H1 (cell line): Measurements from ENCODE around the gene HECTD1. TPM values are rescaled to one million over a fixed set of nuclear protein-coding genes. Genes with fewer than 3 reads are reported as not detected.

Source experiments
- CTCF ChIA-PET: fragments of 300-600 bp; sonication (Branson Sonifier 250); formaldehyde crosslinking; loops from one replicate; lab custom pipeline; 2021; ENCODE audit not compliant: partially characterized antibody; lab: Charles Lee
- POLR2A ChIA-PET: fragments of 300-600 bp; sonication (Branson Sonifier 250); formaldehyde crosslinking; loops from one replicate; lab custom pipeline; 2021; ENCODE audit warnings: inconsistent platforms; ENCODE audit not compliant: partially characterized antibody; lab: Charles Lee
- DNase-seq, 2 experiments: peaks; one replicate each; pipeline versions ENCODE4 v3.0.0 to v3.0.0-alpha.2; 2010 to 2022; ENCODE audit warnings: low spot score in 2 of 2, low read depth in 1 of 2, mixed read lengths in 1 of 2
- FAIRE-seq: peaks from 2 replicates; lab custom pipeline; 2011; peaks lifted over from hg19 to GRCh38; lab: Jason Lieb, UNC
- H2AFZ ChIP-seq: 2 replicates; pipeline ENCODE4 v1.8.1; 2012; ENCODE audit warnings: low read length, inconsistent platforms
- H2AK5ac ChIP-seq: 2 replicates; pipeline ENCODE4 v1.6.1; 2013; ENCODE audit warnings: low read depth, low read length
- H2BK120ac ChIP-seq: replicated peaks from 2 replicates; pipeline ENCODE3; 2013; ENCODE audit warnings: low read depth, low read length, inconsistent platforms
- H2BK12ac ChIP-seq: 2 replicates; pipeline ENCODE4 v1.6.1; 2013; ENCODE audit warnings: low read depth, low read length
- H2BK15ac ChIP-seq: 2 replicates; pipeline ENCODE4 v1.6.1; 2013; ENCODE audit warnings: low read length
- H2BK20ac ChIP-seq: 2 replicates; pipeline ENCODE4 v1.6.1; 2013; ENCODE audit warnings: low read length
- H2BK5ac ChIP-seq: 2 replicates; pipeline ENCODE4 v1.6.1; 2013; ENCODE audit warnings: low read depth, low read length
- H3K14ac ChIP-seq: 2 replicates; pipeline ENCODE4 v1.6.1; 2013; ENCODE audit warnings: inconsistent platforms; ENCODE audit not compliant: insufficient read length
- H3K18ac ChIP-seq: 2 replicates; pipeline ENCODE4 v1.6.1; 2013; ENCODE audit warnings: low read length; ENCODE audit errors: extremely low read depth
- H3K23ac ChIP-seq: 2 replicates; pipeline ENCODE4 v1.6.1; 2013; ENCODE audit warnings: inconsistent platforms; ENCODE audit not compliant: insufficient read length
- H3K23me2 ChIP-seq: 2 replicates; pipeline ENCODE4 v1.6.1; 2013; ENCODE audit warnings: low read depth, low read length
- H3K27ac ChIP-seq: 2 replicates; pipeline ENCODE4 v1.6.1; 2011; ENCODE audit warnings: low read depth, low read length, inconsistent platforms
- H3K27me3 ChIP-seq, 4 experiments: replicated peaks in 1 of 4; 1 replicate in 1 of 4; 2 replicates in 3 of 4; pipeline versions ENCODE4 v1.6.1 to v1.8.1; 2011 to 2013; ENCODE audit warnings: low read length in 3 of 4, mild to moderate bottlenecking in 3 of 4, inconsistent platforms in 2 of 4, mixed read lengths in 2 of 4, moderate library complexity in 1 of 4; ENCODE audit not compliant: control insufficient read depth in 3 of 4, insufficient read depth in 3 of 4; ENCODE audit errors: extremely low read depth in 1 of 4
- H3K36me3 ChIP-seq, 4 experiments: 2 replicates each; pipeline versions ENCODE4 v1.6.1 to v1.8.1; 2011 to 2013; ENCODE audit warnings: mild to moderate bottlenecking in 4 of 4, low read length in 3 of 4, moderate library complexity in 2 of 4, control low read depth in 1 of 4, inconsistent platforms in 1 of 4; ENCODE audit not compliant: insufficient read depth in 4 of 4, control insufficient read depth in 2 of 4
- H3K4ac ChIP-seq: replicated peaks from 2 replicates; pipeline ENCODE3; 2013; ENCODE audit warnings: low read length, low read depth, mixed read lengths, inconsistent platforms; ENCODE audit not compliant: insufficient read length
- H3K4me1 ChIP-seq, 4 experiments: replicated peaks in 1 of 4; 1 replicate in 1 of 4; 2 replicates in 3 of 4; pipeline versions ENCODE4 v1.6.1 to v1.8.1; 2011 to 2013; ENCODE audit warnings: low read length in 3 of 4, inconsistent platforms in 2 of 4, mixed read lengths in 1 of 4; ENCODE audit not compliant: insufficient read depth in 4 of 4, control insufficient read depth in 3 of 4
- H3K4me2 ChIP-seq, 2 experiments: 2 replicates each; pipeline versions ENCODE4 v1.6.1 to v1.8.1; 2011 to 2013; ENCODE audit warnings: low read depth in 2 of 2, low read length in 2 of 2, control low read depth in 1 of 2, inconsistent platforms in 1 of 2, mild to moderate bottlenecking in 1 of 2; ENCODE audit not compliant: insufficient read depth in 1 of 2
- H3K4me3 ChIP-seq, 4 experiments: fragments of 200-600, 300-600 bp in 1 of 4; sonication (generic), shearing (Covaris generic), sonication (Bioruptor Twin) in 1 of 4; 2 replicates each; pipeline versions ENCODE4 v1.5.1 to v1.8.1; 2011 to 2016; ENCODE audit warnings: low read length in 4 of 4, low read depth in 3 of 4, control low read depth in 2 of 4, inconsistent platforms in 2 of 4, mild to moderate bottlenecking in 2 of 4, mixed read lengths in 1 of 4, moderate library complexity in 1 of 4; ENCODE audit not compliant: insufficient read depth in 2 of 4; ENCODE audit errors: extremely low read depth in 1 of 4
- H3K56ac ChIP-seq: replicated peaks from 2 replicates; pipeline ENCODE3; 2013; ENCODE audit warnings: low read depth, mild to moderate bottlenecking, mixed read lengths, low read length, inconsistent platforms; ENCODE audit not compliant: insufficient read length
- H3K79me1 ChIP-seq: 2 replicates; pipeline ENCODE4 v1.6.1; 2013; ENCODE audit warnings: low read depth, low read length, control low read depth
- H3K79me2 ChIP-seq, 2 experiments: 2 replicates each; pipeline versions ENCODE4 v1.6.1 to v1.8.1; 2012 to 2013; ENCODE audit warnings: low read length in 2 of 2, mild to moderate bottlenecking in 2 of 2, inconsistent platforms in 1 of 2; ENCODE audit not compliant: insufficient read depth in 2 of 2, control insufficient read depth in 1 of 2
- H3K9ac ChIP-seq, 4 experiments: replicated peaks in 1 of 4; 1 replicate in 1 of 4; 2 replicates in 3 of 4; pipeline versions ENCODE4 v1.6.1 to v1.8.1; 2011 to 2013; ENCODE audit warnings: low read depth in 3 of 4, low read length in 3 of 4, control low read depth in 2 of 4, mild to moderate bottlenecking in 2 of 4, moderate library complexity in 2 of 4, inconsistent platforms in 1 of 4; ENCODE audit errors: extremely low read depth in 1 of 4
- H3K9me3 ChIP-seq, 2 experiments: 2 replicates each; pipeline versions ENCODE4 v1.6.1 to v1.8.1; 2012 to 2013; ENCODE audit warnings: mild to moderate bottlenecking in 2 of 2, moderate library complexity in 2 of 2, control low read depth in 1 of 2, inconsistent platforms in 1 of 2, low read depth in 1 of 2, low read length in 1 of 2, mixed read lengths in 1 of 2; ENCODE audit not compliant: insufficient read depth in 2 of 2
- H4K20me1 ChIP-seq, 2 experiments: replicated peaks in 1 of 2; 2 replicates each; pipeline versions ENCODE3 to v1.8.1; 2011 to 2013; ENCODE audit warnings: inconsistent platforms in 2 of 2, low read length in 2 of 2, mild to moderate bottlenecking in 1 of 2; ENCODE audit not compliant: insufficient read depth in 2 of 2, control insufficient read depth in 1 of 2
- H4K5ac ChIP-seq: 2 replicates; pipeline ENCODE4 v1.6.1; 2013; ENCODE audit warnings: low read length, low read depth, mixed read lengths, inconsistent platforms; ENCODE audit not compliant: insufficient read length
- H4K8ac ChIP-seq: 2 replicates; pipeline ENCODE4 v1.8.0; 2013; ENCODE audit warnings: mild to moderate bottlenecking, moderate library complexity, low read length, inconsistent platforms; ENCODE audit not compliant: insufficient read depth; ENCODE audit errors: extremely low read depth
- H4K91ac ChIP-seq: replicated peaks from 2 replicates; pipeline ENCODE3; 2013; ENCODE audit warnings: low read length, mixed read lengths, inconsistent platforms; ENCODE audit not compliant: insufficient read length
- ASH2L ChIP-seq: fragments of 200-600, 300-600 bp; sonication (generic); IDR thresholded peaks from one replicate; pipeline ENCODE4 v1.7.1; 2017; ENCODE audit warnings: low read length
- CREB1 ChIP-seq: IDR thresholded peaks from 2 replicates; pipeline ENCODE4 v1.6.1; 2012; ENCODE audit warnings: inconsistent platforms
- GABPA ChIP-seq: IDR thresholded peaks from 2 replicates; pipeline ENCODE4 v1.6.1; 2011; ENCODE audit warnings: mild to moderate bottlenecking, low read length, moderate library complexity, borderline replicate concordance; ENCODE audit not compliant: insufficient read depth
- HDAC6 ChIP-seq: IDR thresholded peaks from one replicate; pipeline ENCODE4 v1.7.1; 2012; ENCODE audit warnings: low read depth, mild to moderate bottlenecking, inconsistent platforms, low read length, moderate library complexity
- NRF1 ChIP-seq: IDR thresholded peaks from 2 replicates; pipeline ENCODE4 v1.6.1; 2011; ENCODE audit warnings: mild to moderate bottlenecking, low read depth, low read length, improper control_type of control experiment
- POLR2A ChIP-seq, 2 experiments: IDR thresholded peaks; 1 replicate in 1 of 2; 2 replicates in 1 of 2; pipeline ENCODE4 v1.6.1; 2011; ENCODE audit warnings: low read depth in 2 of 2, low read length in 2 of 2, mild to moderate bottlenecking in 2 of 2; ENCODE audit errors: control extremely low read depth in 1 of 2
- RBBP5 ChIP-seq: IDR thresholded peaks from 2 replicates; pipeline ENCODE4 v1.7.1; 2012; ENCODE audit warnings: low read depth, mild to moderate bottlenecking, inconsistent platforms, low read length, moderate library complexity, borderline replicate concordance
- RNF2 ChIP-seq: fragments of 200-900, 300-1000 bp; sonication (generic); IDR thresholded peaks from 2 replicates; pipeline ENCODE4 v1.7.1; 2016; ENCODE audit warnings: borderline replicate concordance, low read depth, mild to moderate bottlenecking, antibody characterized with exemption, low read length; ENCODE audit not compliant: poor library complexity, severe bottlenecking; ENCODE audit errors: missing control alignments
- RXRA ChIP-seq: IDR thresholded peaks from 2 replicates; pipeline ENCODE4 v1.6.1; 2011; ENCODE audit warnings: low read depth, mild to moderate bottlenecking, low read length, moderate library complexity; ENCODE audit not compliant: insufficient read depth
- TAF1 ChIP-seq: IDR thresholded peaks from 2 replicates; pipeline ENCODE4 v1.6.1; 2011; ENCODE audit warnings: mild to moderate bottlenecking, low read depth, low read length
- ZNF274 ChIP-seq: IDR thresholded peaks from 2 replicates; pipeline ENCODE4 v1.7.0; 2012; ENCODE audit warnings: low read length, borderline replicate concordance; ENCODE audit errors: extremely low read depth
- WGBS, 2 experiments: shearing (Covaris generic) in 1 of 2; methylation state at CpG; one replicate each; pipeline versions ENCODE4 v1.1.6 to v1.1.7; 2013 to 2015; ENCODE audit warnings: low lambda C conversion rate in 2 of 2, mixed read lengths in 2 of 2, inconsistent platforms in 1 of 2, low coverage in 1 of 2, missing lambda C conversion rate in 1 of 2; ENCODE audit not compliant: insufficient replicate concordance in 2 of 2, insufficient coverage in 1 of 2, insufficient read length in 1 of 2; ENCODE audit errors: extremely low coverage in 1 of 2, missing lambda C conversion rate in 1 of 2; 5-methylcytosine and 5-hydroxymethylcytosine counted together
- polyA plus RNA-seq, 7 experiments: library from polyadenylated mRNA; depleted of rRNA in 3 of 7; stranded (reverse) in 5 of 7; unstranded in 2 of 7; fragments of >200 nt in 5 of 7; fragments of 200-250 nt in 2 of 7; gene quantifications; 1 replicate in 5 of 7; 2 replicates in 1 of 7; 4 replicates in 1 of 7; pipeline versions ENCODE4 v1.2.1 to v1.2.3, GENCODE V29; 2011 to 2013; ENCODE audit warnings: missing spikeins in 2 of 7, mixed read lengths in 2 of 7
- total RNA-seq: library from RNA; stranded (reverse); fragmentation: NEBNext Ultra II Directional; extraction: Animal tissue kit (Norgen Biotek cat#: 25700); gene quantifications from 2 replicates; pipeline ENCODE4 v1.2.1, GENCODE V29; 2021
- TF ChIP-seq, protein P1 (sequence below): IDR thresholded peaks from 2 replicates; pipeline ENCODE4 v1.6.1; 2012; ENCODE audit warnings: inconsistent platforms

The HECTD1 gene
- total and polyA plus RNA-seq, 2 of the 8 experiments (the other 6 are each of a cell fraction or from before 2014, with no cell fraction given) = 44.7 to 105 TPM

GRCh38 chr14:31203414-31203742 lies 4.2 kb downstream of the HECTD1 start:
- Histone ChIP-seq H2BK12ac (no peak overlapping the region), H3K36me3 (peaks cover 0 to 13% (median 4%) of the 10 kb centered on the region in 4 experiments; a peak in 3 of 8 replicates), H3K27me3 (no peaks in the 10 kb centered on the region), H3K79me2 (peaks cover 4 to 61% of the 10 kb centered on the region in 2 experiments; a peak in 3 of 4 replicates), H3K18ac (no peak overlapping the region), H3K4ac (no peak overlapping the region), H2BK20ac (no peak overlapping the region), H2AK5ac (no peak overlapping the region), H3K56ac (no peak overlapping the region), H3K4me1 (peaks cover 0 to 1% (median 0%) of the 10 kb centered on the region in 4 experiments; a peak in 1 of 7 replicates), H3K4me3 (no peak overlapping the region), H3K9me3 (no peaks in the 10 kb centered on the region), H4K8ac (no peak overlapping the region), H2AFZ (no peak overlapping the region), H3K4me2 (no peak overlapping the region), H3K79me1 (no peaks in the 10 kb centered on the region), H2BK120ac (no peak overlapping the region), H3K9ac (no peak overlapping the region), H3K14ac (no peak overlapping the region), H2BK5ac (no peak overlapping the region), H3K27ac (no peak overlapping the region), H3K23me2 (peaks cover 10% of the 10 kb centered on the region), H4K20me1 (peaks cover 3 to 9% of the 10 kb centered on the region in 2 experiments), H3K23ac (no peak overlapping the region), H4K5ac (no peak overlapping the region), H2BK15ac (no peak overlapping the region), H4K91ac (no peak overlapping the region)
- CTCF ChIA-PET = no interaction called here
- WGBS, 2 experiments = 95% methylated on average over 3 of the region's 3 CpGs; no CpG with 5 or more reads in 1 of the 2 experiments
- TF ChIP-seq GABPA (no peak), RXRA (no peak), NRF1 (no peak), POLR2A (IDR thresholded peaks at IDR 0.05; ENCODE audit: control extremely low read depth in 1 of 2, low read depth in 2 of 2, low read length in 2 of 2) (no peak), CREB1 (no peak), RNF2 (no peak), RBBP5 (no peak), ASH2L (no peak), TAF1 (no peak), HDAC6 (no peak), ZNF274 (no peak)
- TF ChIP-seq, protein P1, sequence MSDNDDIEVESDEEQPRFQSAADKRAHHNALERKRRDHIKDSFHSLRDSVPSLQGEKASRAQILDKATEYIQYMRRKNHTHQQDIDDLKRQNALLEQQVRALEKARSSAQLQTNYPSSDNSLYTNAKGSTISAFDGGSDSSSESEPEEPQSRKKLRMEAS = no peak
- FAIRE-seq = no peak
- POLR2A ChIA-PET = interaction anchor here (0.7 kb wide), 1 partner anchor 1043 kb away, joined by 3 read pairs; no protein-coding TSS in a partner anchor
- DNase-seq = no peak
